GM12878 (cell line): ENCODE results near the gene TUBGCP3. TPM values are rescaled to one million over a fixed set of nuclear protein-coding genes. Genes with fewer than 3 reads are reported as not detected.

Experiments used
- ATAC-seq: fragments of 200-7000 bp; cut with Tn5 transposase; 3 replicates; pipeline ENCODE4 v1.9.1; 2020; ENCODE audit warnings: mild to moderate bottlenecking, moderate library complexity
- BruUV-seq: library from RNA; stranded (reverse); fragments of 400-500 nt; replicated peaks from 2 replicates; lab custom pipeline; 2021; lab: Mats Ljungman, UMichigan
- CTCF ChIA-PET: fragments of 300-600 bp; sonication (Branson Sonifier 250); formaldehyde crosslinking; extraction: SDS; loops from one replicate; lab custom pipeline; 2021; ENCODE audit warnings: inconsistent platforms; lab: Yijun Ruan, JAX
- POLR2A ChIA-PET: fragments of 350-600 bp; formaldehyde crosslinking; extraction: SDS; loops from one replicate; lab custom pipeline; 2021; ENCODE audit warnings: inconsistent platforms; lab: Charles Lee
- RAD21 ChIA-PET: fragments of 300-600 bp; sonication (Branson Sonifier 250); formaldehyde crosslinking; loops from one replicate; lab custom pipeline; 2023; ENCODE audit warnings: antibody characterized with exemption; ENCODE audit not compliant: unreplicated experiment; lab: Charles Lee
- SMC1A ChIA-PET: fragments of 300-600 bp; sonication (Branson Sonifier 250); formaldehyde crosslinking; loops from one replicate; lab custom pipeline; 2023; ENCODE audit not compliant: unreplicated experiment, uncharacterized antibody; lab: Charles Lee
- DNase-seq: peaks from one replicate; pipeline ENCODE4 v3.0.0-alpha.2; 2011; ENCODE audit warnings: low read depth, low spot score
- FAIRE-seq: peaks from 3 replicates; lab custom pipeline; 2011; peaks lifted over from hg19 to GRCh38; lab: Jason Lieb, UNC
- H2AFZ ChIP-seq: 2 replicates; pipeline ENCODE4 v1.6.0; 2011; ENCODE audit warnings: low read depth, low read length, control low read depth; ENCODE audit not compliant: control insufficient read depth
- H3K27ac ChIP-seq: 2 replicates; pipeline ENCODE4 v1.5.1; 2011; ENCODE audit warnings: control low read depth; ENCODE audit not compliant: control insufficient read depth, insufficient read depth
- H3K27me3 ChIP-seq, 2 experiments: replicated peaks in 1 of 2; 2 replicates each; pipeline versions ENCODE4 v1.6.0 to v1.6.1; 2011; ENCODE audit warnings: low read length in 1 of 2; ENCODE audit not compliant: control insufficient read depth in 2 of 2, insufficient read depth in 2 of 2
- H3K36me3 ChIP-seq, 2 experiments: 2 replicates each; pipeline ENCODE4 v1.5.1; 2011; ENCODE audit warnings: low read length in 1 of 2; ENCODE audit not compliant: control insufficient read depth in 2 of 2, insufficient read depth in 2 of 2
- H3K4me1 ChIP-seq: 2 replicates; pipeline ENCODE4 v1.6.1; 2011; ENCODE audit warnings: mild to moderate bottlenecking, low read length, moderate library complexity, mixed read lengths; ENCODE audit not compliant: control insufficient read depth, insufficient read depth
- H3K4me2 ChIP-seq: 2 replicates; pipeline ENCODE4 v1.6.0; 2011; ENCODE audit warnings: control low read depth; ENCODE audit not compliant: control insufficient read depth, insufficient read depth
- H3K4me3 ChIP-seq: fragments of 200-600 bp; sonication (generic); 2 replicates; pipeline ENCODE4 v1.5.1; 2016
- H3K79me2 ChIP-seq: 2 replicates; pipeline ENCODE4 v1.6.0; 2011; ENCODE audit warnings: low read length; ENCODE audit not compliant: control insufficient read depth, insufficient read depth
- H3K9ac ChIP-seq: 2 replicates; pipeline ENCODE4 v1.8.0; 2011; ENCODE audit warnings: low read length, control low read depth, mixed read lengths; ENCODE audit not compliant: control insufficient read depth, insufficient read depth
- H3K9me3 ChIP-seq: replicated peaks from 3 replicates; pipeline ENCODE4 v1.5.1; 2011; ENCODE audit warnings: mild to moderate bottlenecking, low read length; ENCODE audit not compliant: control insufficient read depth, insufficient read depth
- H4K20me1 ChIP-seq: 2 replicates; pipeline ENCODE4 v1.6.0; 2011; ENCODE audit not compliant: control insufficient read depth, insufficient read depth
- DPF2 ChIP-seq: fragments of 450-650 bp; IDR thresholded peaks from 2 replicates; pipeline ENCODE4 v1.6.1; 2017; ENCODE audit warnings: mild to moderate bottlenecking
- E4F1 ChIP-seq: fragments of 450-650 bp; IDR thresholded peaks from 2 replicates; pipeline ENCODE4 v1.6.1; 2018; ENCODE audit warnings: borderline replicate concordance, mild to moderate bottlenecking; ENCODE audit not compliant: partially characterized antibody
- EP300 ChIP-seq, 2 experiments: fragments of 150-350 bp in 1 of 2; IDR thresholded peaks; 2 replicates each; pipeline ENCODE4 v1.6.1; 2011 to 2012; ENCODE audit warnings: low read depth in 2 of 2, low read length in 2 of 2, borderline replicate concordance in 1 of 2, improper control_type of control experiment in 1 of 2, inconsistent platforms in 1 of 2; ENCODE audit not compliant: control insufficient read depth in 1 of 2
- HDAC2 ChIP-seq: fragments of 200-600 bp; sonication (generic); IDR thresholded peaks from 2 replicates; pipeline ENCODE4 v1.6.1; 2017
- NBN ChIP-seq: fragments of 450-650 bp; IDR thresholded peaks from 2 replicates; pipeline ENCODE4 v1.6.1; 2016
- NR2C2 ChIP-seq: IDR thresholded peaks from 2 replicates; pipeline ENCODE4 v1.6.1; 2011; ENCODE audit warnings: borderline replicate concordance, low read depth; ENCODE audit not compliant: control insufficient read depth, insufficient read length
- YBX1 ChIP-seq: fragments of 450-650 bp; IDR thresholded peaks from 2 replicates; pipeline ENCODE4 v1.6.1; 2016; ENCODE audit warnings: antibody characterized with exemption
- WGBS: methylation state at CpG from one replicate; pipeline ENCODE4 v1.1.6; 2016; ENCODE audit warnings: low lambda C conversion rate; ENCODE audit not compliant: insufficient replicate concordance, insufficient coverage; ENCODE audit errors: missing lambda C conversion rate; 5-methylcytosine and 5-hydroxymethylcytosine counted together
- in situ Hi-C: fragments of 300-500 bp; cut with MboI; formaldehyde crosslinking; loops from 9 replicates; pipeline ENCODE4 v1.14.3; 2018; ENCODE audit warnings: mixed read lengths
- intact Hi-C: fragments of 100-400 bp; cut with micrococcal nuclease; formaldehyde crosslinking; loops from one replicate; pipeline ENCODE4 v1.14.2; 2022; ENCODE audit not compliant: unreplicated experiment
- polyA plus RNA-seq, 11 experiments: library from polyadenylated mRNA; depleted of rRNA in 4 of 11; unstranded in 6 of 11; stranded (reverse) in 5 of 11; fragments of >200 nt; fragmentation: Nextera tagmentation in 4 of 11; fragmentation: Illumina TruSeq in 1 of 11; extraction: Ambion mirVana in 4 of 11; extraction: Trizol in 1 of 11; gene quantifications; 1 replicate in 1 of 11; 2 replicates in 10 of 11; pipeline versions ENCODE4 v1.2.1 to v1.2.3, GENCODE V29; 2011 to 2016; ENCODE audit warnings: inconsistent platforms in 2 of 11, missing spikeins in 2 of 11, low read depth in 1 of 11
- total RNA-seq, 4 experiments: library from RNA; depleted of rRNA in 3 of 4; stranded (reverse); fragments of >200 nt in 3 of 4; fragmentation: Illumina TruSeq in 1 of 4; extraction: Trizol in 1 of 4; gene quantifications; 2 replicates each; pipeline versions ENCODE4 v1.2.1 to v1.2.3, GENCODE V29; 2013 to 2021

Gene TUBGCP3
- total and polyA plus RNA-seq, 10 of the 15 experiments (the other 5 are each of a cell fraction or from before 2014, with no cell fraction given), result 4.0 to 34.0 (median 22.6) TPM

GRCh38 chr13:112453207-112453829 lies 134.6 kb downstream of the TUBGCP3 start:
- DNase-seq, result no peak
- BruUV-seq, result no TSS peak
- no peak overlapping the region for H3K9ac ChIP-seq
- no peak for ATAC-seq
- TF ChIP-seq E4F1, result no peak
- no peak for TF ChIP-seq YBX1
- no peak for TF ChIP-seq HDAC2
- TF ChIP-seq NR2C2, result no peak
- TF ChIP-seq NBN, result no peak
- no peak for TF ChIP-seq EP300 (IDR thresholded peaks at IDR 0.05; ENCODE audit: borderline replicate concordance in 1 of 2, control insufficient read depth in 1 of 2, low read depth in 2 of 2, low read length in 2 of 2)
- no peak for TF ChIP-seq DPF2
- H3K36me3 ChIP-seq, result no peaks in the 10 kb centered on the region
- FAIRE-seq, result no peak
- H3K27me3 ChIP-seq, result no peaks in the 10 kb centered on the region
- no peaks in the 10 kb centered on the region for H3K4me1 ChIP-seq
- SMC1A ChIA-PET, result no interaction called here
- intact Hi-C loops (no loop called here), in situ Hi-C loops (no loop called here)
- no peaks in the 10 kb centered on the region for H3K9me3 ChIP-seq
- 71% methylated on average over 32 of the region's 32 CpGs for WGBS
- RAD21 ChIA-PET, result no interaction called here
- no peaks in the 10 kb centered on the region for H4K20me1 ChIP-seq
- no peak overlapping the region for H3K27ac ChIP-seq
- H3K79me2 ChIP-seq, result no peaks in the 10 kb centered on the region
- POLR2A ChIA-PET, result no interaction called here
- no peak overlapping the region for H3K4me3 ChIP-seq
- CTCF ChIA-PET, result no interaction called here
- H2AFZ ChIP-seq, result no peak overlapping the region
- no peak overlapping the region for H3K4me2 ChIP-seq
